AG04449 (cell line): Measurements from ENCODE around the gene SIAH3.

Experiments
- CTCF ChIA-PET: fragments of 350-600 bp; formaldehyde crosslinking; extraction: SDS; loops from one replicate; lab custom pipeline; 2021; ENCODE audit warnings: antibody characterized with exemption; lab: Yijun Ruan, JAX
- POLR2A ChIA-PET: fragments of 400-600, 350-600 bp; formaldehyde crosslinking; extraction: SDS; loops from one replicate; lab custom pipeline; 2020; ENCODE audit warnings: antibody characterized with exemption, inconsistent platforms; lab: Yijun Ruan, JAX
- DNase-seq: peaks from one replicate; pipeline ENCODE4 v3.0.0-alpha.2; 2010; ENCODE audit warnings: low read depth, low spot score
- H3K4me3 ChIP-seq: 2 replicates; pipeline ENCODE4 v1.5.1; 2011; ENCODE audit warnings: low read depth, mild to moderate bottlenecking, control low read depth, low read length
- TF ChIP-seq, protein P1 (sequence below): IDR thresholded peaks from one replicate; pipeline ENCODE4 v1.5.1; 2011; ENCODE audit warnings: mild to moderate bottlenecking, moderate library complexity, low read length, control low read depth, inconsistent platforms; ENCODE audit not compliant: insufficient read depth; ENCODE audit errors: missing control alignments

Gene SIAH3

GRCh38 chr13:45838171-45838745, 13.3 kb downstream of the SIAH3 start:
- TF ChIP-seq, protein P1, sequence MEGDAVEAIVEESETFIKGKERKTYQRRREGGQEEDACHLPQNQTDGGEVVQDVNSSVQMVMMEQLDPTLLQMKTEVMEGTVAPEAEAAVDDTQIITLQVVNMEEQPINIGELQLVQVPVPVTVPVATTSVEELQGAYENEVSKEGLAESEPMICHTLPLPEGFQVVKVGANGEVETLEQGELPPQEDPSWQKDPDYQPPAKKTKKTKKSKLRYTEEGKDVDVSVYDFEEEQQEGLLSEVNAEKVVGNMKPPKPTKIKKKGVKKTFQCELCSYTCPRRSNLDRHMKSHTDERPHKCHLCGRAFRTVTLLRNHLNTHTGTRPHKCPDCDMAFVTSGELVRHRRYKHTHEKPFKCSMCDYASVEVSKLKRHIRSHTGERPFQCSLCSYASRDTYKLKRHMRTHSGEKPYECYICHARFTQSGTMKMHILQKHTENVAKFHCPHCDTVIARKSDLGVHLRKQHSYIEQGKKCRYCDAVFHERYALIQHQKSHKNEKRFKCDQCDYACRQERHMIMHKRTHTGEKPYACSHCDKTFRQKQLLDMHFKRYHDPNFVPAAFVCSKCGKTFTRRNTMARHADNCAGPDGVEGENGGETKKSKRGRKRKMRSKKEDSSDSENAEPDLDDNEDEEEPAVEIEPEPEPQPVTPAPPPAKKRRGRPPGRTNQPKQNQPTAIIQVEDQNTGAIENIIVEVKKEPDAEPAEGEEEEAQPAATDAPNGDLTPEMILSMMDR = no peak
- DNase-seq = no peak
- ChIA-PET CTCF (no interaction called here), POLR2A (no interaction called here)
- H3K4me3 ChIP-seq = no peak overlapping the region

DNA sequence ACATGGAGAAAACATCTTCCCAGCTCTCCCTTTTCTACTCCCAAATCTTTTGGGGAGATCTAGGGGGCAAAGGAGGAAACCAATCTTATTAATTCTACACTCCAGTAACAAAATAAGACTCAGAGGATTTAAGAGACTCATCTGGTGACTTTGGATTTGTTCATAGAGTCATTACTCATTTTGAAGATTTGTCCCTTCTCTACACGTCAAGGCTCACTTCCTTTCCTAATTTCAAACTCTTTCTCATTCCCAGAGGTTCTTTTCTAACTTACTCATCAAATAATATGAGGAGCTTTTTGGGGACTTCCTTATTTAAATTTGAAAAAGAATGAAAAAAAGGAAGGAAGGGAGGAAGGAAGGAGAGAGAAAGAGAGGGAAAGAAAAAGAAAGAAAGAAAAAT, 14.4 kb downstream of the SIAH3 start:
- no peak for DNase-seq
- TF ChIP-seq, protein P1 = no peak
- CTCF ChIA-PET = no interaction called here
- no peak overlapping the region for H3K4me3 ChIP-seq
- POLR2A ChIA-PET = no interaction called here

DNA sequence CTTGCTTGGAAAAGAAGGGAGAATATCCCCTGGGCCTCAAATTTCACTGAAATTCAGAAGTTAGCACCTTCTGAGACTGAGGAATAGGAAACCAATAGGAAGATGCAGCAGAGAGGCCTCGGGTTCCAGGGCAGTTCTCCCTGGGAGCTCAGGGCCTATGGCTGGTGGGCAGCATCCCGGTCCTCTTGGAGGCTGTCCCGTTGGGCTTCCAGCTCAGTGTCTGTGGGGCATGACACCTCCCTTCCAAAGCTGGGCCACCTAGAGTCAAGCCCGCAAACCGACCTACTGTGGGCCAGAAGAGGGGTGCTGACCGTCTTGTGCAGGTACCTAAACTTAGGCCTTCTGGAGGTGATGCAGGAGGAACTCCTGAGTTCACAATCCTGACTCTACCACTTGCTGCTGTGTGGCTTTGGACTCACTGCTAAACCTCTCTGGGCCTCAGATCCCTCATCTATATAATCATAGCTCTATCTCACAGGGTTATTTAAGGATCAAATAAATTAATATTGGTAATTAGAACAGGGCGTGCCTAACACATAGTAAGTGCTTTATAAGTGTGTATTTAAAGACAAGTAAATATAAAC, 17.1 kb downstream of the SIAH3 start:
- TF ChIP-seq, protein P1 = no peak
- ChIA-PET CTCF (no interaction called here), POLR2A (no interaction called here)
- no peak for DNase-seq
- H3K4me3 ChIP-seq = no peak overlapping the region

DNA sequence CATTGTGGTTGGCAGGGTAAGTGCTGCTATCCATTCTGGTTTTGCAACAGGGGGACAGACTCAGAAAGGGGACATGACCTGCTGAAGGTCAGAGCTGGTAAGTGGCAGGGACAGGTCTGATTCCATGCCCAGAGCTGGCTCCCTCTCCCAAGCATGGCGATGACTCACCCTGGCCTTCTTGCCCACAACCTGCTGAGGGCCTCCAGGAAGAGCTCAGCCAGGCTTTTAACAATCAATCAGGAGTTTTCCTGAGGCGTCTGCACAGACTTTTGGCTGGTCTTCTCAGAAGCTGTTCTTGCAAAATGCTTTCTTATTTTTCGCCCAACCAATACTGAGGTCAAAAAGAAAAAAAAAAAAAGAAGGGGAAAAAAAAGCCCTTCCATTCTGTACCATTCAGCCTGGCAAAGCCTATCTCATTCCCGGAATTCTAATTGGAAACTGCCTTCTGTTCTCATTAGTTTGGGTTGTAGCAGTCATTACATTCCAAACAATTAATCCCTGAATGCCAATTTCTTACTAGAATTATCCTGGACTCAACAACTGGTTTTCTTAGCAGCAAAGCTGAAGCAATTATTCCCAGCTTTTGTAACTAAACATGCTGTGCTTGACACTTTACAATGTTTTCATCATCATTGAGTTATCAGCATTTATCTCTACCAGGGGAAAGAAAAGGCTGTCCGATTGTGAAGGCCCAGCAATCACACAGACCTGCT, 17.7 kb downstream of the SIAH3 start:
- ChIA-PET CTCF (no interaction called here), POLR2A (no interaction called here)
- TF ChIP-seq, protein P1 = no peak
- no peak for DNase-seq
- H3K4me3 ChIP-seq = no peak overlapping the region

DNA sequence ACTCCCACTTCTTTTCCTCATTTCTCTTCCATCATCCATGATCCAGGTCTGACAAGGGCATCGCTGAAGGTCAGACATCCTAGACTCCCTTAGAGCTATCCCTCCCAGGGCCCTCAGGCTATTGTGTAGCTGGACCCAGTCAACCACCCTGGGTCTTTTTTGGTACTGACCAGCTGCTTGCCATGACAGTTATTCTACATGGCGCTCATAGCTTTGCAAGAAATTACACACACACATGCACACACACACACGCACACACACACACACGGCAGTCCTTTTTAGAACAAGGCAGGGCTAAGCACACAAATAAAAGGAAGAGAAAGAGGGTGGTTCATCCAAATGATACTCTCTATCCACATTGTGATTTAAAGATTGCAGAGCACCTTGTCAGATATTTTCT, 18.3 kb downstream of the SIAH3 start:
- CTCF ChIA-PET = no interaction called here
- no peak overlapping the region for H3K4me3 ChIP-seq
- TF ChIP-seq, protein P1 = no peak
- DNase-seq = no peak
- POLR2A ChIA-PET = no interaction called here

DNA sequence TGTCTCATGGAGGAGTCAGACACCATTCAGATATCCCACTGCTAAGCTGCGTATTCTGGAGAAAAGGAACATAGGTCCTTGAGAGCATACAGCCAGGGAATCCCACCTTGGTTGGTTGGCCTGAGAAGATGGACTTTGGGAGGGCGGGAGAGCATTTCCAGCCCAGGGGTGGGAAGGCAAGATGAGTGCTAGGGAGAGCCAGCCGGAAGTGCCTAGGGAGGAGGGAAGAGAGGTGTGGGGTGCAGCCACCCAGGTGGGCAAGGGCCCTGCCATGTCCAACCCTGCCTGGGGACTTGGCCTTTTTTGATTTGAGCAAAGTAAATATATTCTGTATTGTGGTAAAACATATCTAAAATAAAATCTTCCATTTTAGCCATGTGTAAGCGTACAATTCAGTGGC, 19.7 kb downstream of the SIAH3 start:
- ChIA-PET CTCF (no interaction called here), POLR2A (no interaction called here)
- H3K4me3 ChIP-seq = no peak overlapping the region
- TF ChIP-seq, protein P1 = no peak
- DNase-seq = no peak
